Right lobe of liver (tissue), 6 donors: Measurements from ENCODE around the gene NFATC1. TPM values are rescaled to one million over a fixed set of nuclear protein-coding genes. Genes with fewer than 3 reads are reported as not detected.
A peak's percentile ranks its signal among the peaks of the same experiment; 100 is the strongest.

ENCODE experiments used
- ATAC-seq, 4 donors: fragments of 200-7000 bp; cut with Tn5 transposase; one replicate each; pipeline ENCODE4 v1.9.1; 2020; ENCODE audit warnings: mild to moderate bottlenecking in 4 of 4, moderate library complexity in 4 of 4
- DNase-seq, 3 donors: peaks; one replicate each; pipeline ENCODE4 v3.0.0-alpha.2; 2020
- H3K27ac ChIP-seq, 3 donors: fragments of 200-600 bp; one replicate each; pipeline ENCODE4 v1.8.0; 2022
- H3K27me3 ChIP-seq, 2 donors: fragments of 200-600 bp; one replicate each; pipeline ENCODE4 v1.8.0; 2022
- H3K36me3 ChIP-seq, 4 donors: fragments of 200-600 bp; sonication (generic) in 1 of 4; one replicate each; pipeline versions ENCODE4 v1.5.1 to v1.8.0; 2017 to 2022; ENCODE audit warnings: control low read depth in 1 of 4
- H3K4me1 ChIP-seq, 4 donors: fragments of 200-600 bp; sonication (generic) in 1 of 4; one replicate each; pipeline versions ENCODE4 v1.5.1 to v1.8.0; 2017 to 2022; ENCODE audit warnings: control low read depth in 1 of 4
- H3K4me3 ChIP-seq, 3 donors: fragments of 200-600 bp; one replicate each; pipeline ENCODE4 v1.8.0; 2022
- H3K9me3 ChIP-seq, 4 donors: fragments of 200-600 bp; sonication (generic) in 1 of 4; one replicate each; pipeline versions ENCODE4 v1.5.1 to v1.8.0; 2017 to 2022; ENCODE audit warnings: control low read depth in 1 of 4
- CTCF ChIP-seq, 4 donors: fragments of 200-600 bp in 3 of 4; fragments of 450-650 bp in 1 of 4; IDR thresholded peaks; one replicate each; pipeline versions ENCODE4 v1.5.1 to v1.8.0; 2016 to 2022; ENCODE audit warnings: antibody characterized with exemption in 4 of 4, mild to moderate bottlenecking in 2 of 4
- POLR2A ChIP-seq: fragments of 450-650 bp; IDR thresholded peaks from one replicate; pipeline ENCODE4 v1.6.1; 2017; ENCODE audit warnings: antibody characterized with exemption, mild to moderate bottlenecking
- WGBS: methylation state at CpG from one replicate; pipeline ENCODE4 v1.1.6; 2018; ENCODE audit warnings: low coverage, low lambda C conversion rate; ENCODE audit not compliant: insufficient coverage; ENCODE audit errors: missing lambda C conversion rate; 5-methylcytosine and 5-hydroxymethylcytosine counted together
- intact Hi-C, 2 donors: fragments of 100-400 bp; cut with DNase I; formaldehyde crosslinking; loops; one replicate each; pipeline versions ENCODE4 v1.11.2 to v1.14.1; 2022
- total RNA-seq, 6 experiments: library from RNA; depleted of rRNA in 2 of 6; stranded (reverse); fragments of >200 nt in 2 of 6; fragmentation: NEBNext Ultra II Directional in 3 of 6; extraction: Animal tissue kit (Norgen Biotek cat#: 25700) in 3 of 6; gene quantifications; one replicate each; pipeline versions ENCODE4 v1.1.0 to v1.2.4, GENCODE V29; 2016 to 2023
- donor health status: DM: no; HTN: yes; CAD: no.
- donor health status: DM: no; HTN: no; CAD: no.
- donor health status: DM: no; HTN: no; CAD: no.
- donor health status: DM: no; HTN: yes; CAD: no.
- donor health status: DM: no; HTN: yes; CAD: no.

Gene NFATC1
- total RNA-seq, 6 experiments from 2014 or later, result 1.00 to 4.3 (median 2.9) TPM

GRCh38 chr18:79436556-79437275, 41.0 kb downstream of the NFATC1 start:
- no peak overlapping the region for H3K4me3 ChIP-seq
- H3K4me1 ChIP-seq, result no peaks in the 10 kb centered on the region
- ATAC-seq, result peak in 1 of 4 donors; percentile 4
- H3K9me3 ChIP-seq, result no peaks in the 10 kb centered on the region
- H3K27ac ChIP-seq, result no peak overlapping the region
- no peaks in the 10 kb centered on the region for H3K36me3 ChIP-seq
- 94% methylated on average over 9 of the region's 37 CpGs for WGBS
- intact Hi-C loops, result no loop called here
- no peaks in the 10 kb centered on the region for H3K27me3 ChIP-seq
- DNase-seq, result no peak
- no peak for TF ChIP-seq POLR2A
- TF ChIP-seq CTCF (IDR thresholded peaks at IDR 0.05), result no peak

GRCh38 chr18:79438089-79438897, 42.6 kb downstream of the NFATC1 start:
- no peak for TF ChIP-seq CTCF (IDR thresholded peaks at IDR 0.05)
- TF ChIP-seq POLR2A, result no peak
- no peaks in the 10 kb centered on the region for H3K9me3 ChIP-seq
- intact Hi-C loops, result no loop called here
- DNase-seq (no peak), ATAC-seq (no peak)
- no peak overlapping the region for H3K4me3 ChIP-seq
- no peaks in the 10 kb centered on the region for H3K4me1 ChIP-seq
- no peaks in the 10 kb centered on the region for H3K36me3 ChIP-seq
- H3K27me3 ChIP-seq, result no peaks in the 10 kb centered on the region
- no peak overlapping the region for H3K27ac ChIP-seq
- WGBS, result 79% methylated on average over 18 of the region's 36 CpGs

GRCh38 chr18:79438898-79439627, 43.3 kb downstream of the NFATC1 start:
- Histone ChIP-seq H3K36me3 (no peaks in the 10 kb centered on the region), H3K4me1 (no peaks in the 10 kb centered on the region), H3K4me3 (no peak overlapping the region), H3K27me3 (no peaks in the 10 kb centered on the region), H3K9me3 (no peaks in the 10 kb centered on the region), H3K27ac (no peak overlapping the region)
- DNase-seq, result no peak
- 86% methylated on average over 6 of the region's 37 CpGs for WGBS
- intact Hi-C loops, result no loop called here
- no peak for ATAC-seq
- no peak for TF ChIP-seq POLR2A

GRCh38 chr18:79439628-79440023, 43.9 kb downstream of the NFATC1 start:
- DNase-seq, result no peak
- intact Hi-C loops, result no loop called here
- Histone ChIP-seq H3K9me3 (no peaks in the 10 kb centered on the region), H3K27ac (no peak overlapping the region), H3K4me3 (no peak overlapping the region), H3K4me1 (no peaks in the 10 kb centered on the region), H3K27me3 (no peaks in the 10 kb centered on the region), H3K36me3 (no peaks in the 10 kb centered on the region)
- TF ChIP-seq POLR2A (no peak), CTCF (IDR thresholded peaks at IDR 0.05) (no peak)
- ATAC-seq, result no peak
- 84% methylated on average over 6 of the region's 16 CpGs for WGBS
